Measurements from ENCODE around the gene KAT6B. TPM values are rescaled to one million over a fixed set of nuclear protein-coding genes. Genes with fewer than 3 reads are reported as not detected.
"Not testable (repeated sequence)": the region's sequence is repeated elsewhere in the genome, so short reads cannot be mapped to it uniquely, and the experiment has no call there.

The KAT6B gene
- total and polyA plus RNA-seq, 2 donors (not counting 1 experiment from before 2014, with no cell fraction given) = 3.9 to 37.8 TPM

- TF ChIP-seq CTCF (conservative IDR thresholded peaks at IDR 0.05 in 1 of 2, IDR thresholded peaks at IDR 0.05 in 1 of 2; ENCODE audit: low read depth in 1 of 2, low read length in 2 of 2) (no peak), EZH2 (IDR thresholded peaks at IDR 0.05; ENCODE audit: low read length, missing control alignments) (no peak)
- Histone ChIP-seq H3K27me3 (ENCODE audit: control insufficient read depth, insufficient read depth, low read length) (no peaks in the 10 kb centered on the region), H2AFZ (ENCODE audit: low read length) (no peak overlapping the region), H3K27ac (ENCODE audit: insufficient read depth, low read length) (no peak overlapping the region), H3K4me1 (ENCODE audit: control insufficient read depth, extremely low read depth, insufficient read depth, low read length) (no peaks in the 10 kb centered on the region), H3K4me2 (ENCODE audit: extremely low read depth, insufficient read depth, low read length) (no peak overlapping the region), H3K9ac (ENCODE audit: insufficient read depth, low read length) (no peak overlapping the region), H3K36me3 (ENCODE audit: control insufficient read depth, insufficient read depth, low read length) (no peaks in the 10 kb centered on the region), H4K20me1 (ENCODE audit: control insufficient read depth, extremely low read depth, insufficient read depth, low read length) (no peaks in the 10 kb centered on the region), H3K79me2 (ENCODE audit: control insufficient read depth, insufficient read depth, low read length) (no peaks in the 10 kb centered on the region), H3K9me3 (ENCODE audit: control insufficient read depth, insufficient read depth, low read depth, low read length) (no peaks in the 10 kb centered on the region), H3K4me3 (replicated peaks in 1 of 4; ENCODE audit: control extremely low read depth in 1 of 4, insufficient read depth in 1 of 4, low read depth in 3 of 4, low read length in 4 of 4) (no peak overlapping the region)
- DNase-seq (ENCODE audit: low read depth in 2 of 2) = no peak
Observed at GRCh38 chr10:74792726-74793125, 33.7 kb upstream of the KAT6B start.

GRCh38 chr10:74793240-74793639, 33.2 kb upstream of the KAT6B start:
- H3K4me2 ChIP-seq (ENCODE audit: extremely low read depth, insufficient read depth, low read length); DNase-seq (ENCODE audit: low read depth in 2 of 2); H3K27ac ChIP-seq (ENCODE audit: insufficient read depth, low read length); H3K9ac ChIP-seq (ENCODE audit: insufficient read depth, low read length); H3K4me1 ChIP-seq (ENCODE audit: control insufficient read depth, extremely low read depth, insufficient read depth, low read length); H2AFZ ChIP-seq (ENCODE audit: low read length); H3K27me3 ChIP-seq (ENCODE audit: control insufficient read depth, insufficient read depth, low read length); H3K79me2 ChIP-seq (ENCODE audit: control insufficient read depth, insufficient read depth, low read length); H3K36me3 ChIP-seq (ENCODE audit: control insufficient read depth, insufficient read depth, low read length); H4K20me1 ChIP-seq (ENCODE audit: control insufficient read depth, extremely low read depth, insufficient read depth, low read length); H3K9me3 ChIP-seq (ENCODE audit: control insufficient read depth, insufficient read depth, low read depth, low read length); H3K4me3 ChIP-seq (replicated peaks in 1 of 4; ENCODE audit: control extremely low read depth in 1 of 4, insufficient read depth in 1 of 4, low read depth in 3 of 4, low read length in 4 of 4): not testable (repeated sequence)

- no peak overlapping the region for H3K4me3 ChIP-seq (replicated peaks in 1 of 4; ENCODE audit: control extremely low read depth in 1 of 4, insufficient read depth in 1 of 4, low read depth in 3 of 4, low read length in 4 of 4)
- H3K4me2 ChIP-seq (ENCODE audit: extremely low read depth, insufficient read depth, low read length) = no peak overlapping the region
- no peak overlapping the region for H3K27ac ChIP-seq (ENCODE audit: insufficient read depth, low read length)
- no peaks in the 10 kb centered on the region for H4K20me1 ChIP-seq (ENCODE audit: control insufficient read depth, extremely low read depth, insufficient read depth, low read length)
- no peaks in the 10 kb centered on the region for H3K4me1 ChIP-seq (ENCODE audit: control insufficient read depth, extremely low read depth, insufficient read depth, low read length)
- no peak overlapping the region for H3K9ac ChIP-seq (ENCODE audit: insufficient read depth, low read length)
- no peaks in the 10 kb centered on the region for H3K9me3 ChIP-seq (ENCODE audit: control insufficient read depth, insufficient read depth, low read depth, low read length)
- no peak overlapping the region for H2AFZ ChIP-seq (ENCODE audit: low read length)
- no peaks in the 10 kb centered on the region for H3K27me3 ChIP-seq (ENCODE audit: control insufficient read depth, insufficient read depth, low read length)
- H3K79me2 ChIP-seq (ENCODE audit: control insufficient read depth, insufficient read depth, low read length) = no peaks in the 10 kb centered on the region
- no peak for TF ChIP-seq EZH2 (IDR thresholded peaks at IDR 0.05; ENCODE audit: low read length, missing control alignments)
- TF ChIP-seq CTCF (conservative IDR thresholded peaks at IDR 0.05 in 1 of 2, IDR thresholded peaks at IDR 0.05 in 1 of 2; ENCODE audit: low read depth in 1 of 2, low read length in 2 of 2) = no peak
- peak in 1 of 2 donors; percentile 25 for DNase-seq (ENCODE audit: low read depth in 2 of 2)
- H3K36me3 ChIP-seq (ENCODE audit: control insufficient read depth, insufficient read depth, low read length) = no peaks in the 10 kb centered on the region
Observed at GRCh38 chr10:74794531-74794930, 31.9 kb upstream of the KAT6B start.

All from fibroblast of lung (primary cell).